Measurements from ENCODE around the gene NUP85. TPM values are rescaled to one million over a fixed set of nuclear protein-coding genes. Genes with fewer than 3 reads are reported as not detected.

The NUP85 gene
- total RNA-seq, 1 donor from 2014 or later: 44.3 TPM

- no peaks in the 10 kb centered on the region for H3K27me3 Mint-ChIP-seq (ENCODE audit: low read depth, unreplicated experiment)
- H3K79me2 ChIP-seq (ENCODE audit: insufficient read depth, low read length): peaks cover 26% of the 10 kb centered on the region
- H3K9me3 ChIP-seq (ENCODE audit: insufficient read depth, low read depth, low read length): no peaks in the 10 kb centered on the region
- peaks cover 18% of the 10 kb centered on the region for H3K4me1 ChIP-seq (ENCODE audit: insufficient read depth, low read length)
- H4K20me1 ChIP-seq (ENCODE audit: insufficient read depth, low read length): peaks cover 18% of the 10 kb centered on the region
- no peaks in the 10 kb centered on the region for H3K9me3 Mint-ChIP-seq (ENCODE audit: unreplicated experiment)
- H3K27me3 ChIP-seq (ENCODE audit: insufficient read depth, low read length): no peaks in the 10 kb centered on the region
- H2AFZ ChIP-seq (ENCODE audit: low read depth, low read length): no peak overlapping the region
- FAIRE-seq (no peak), DNase-seq (ENCODE audit: low read depth) (no peak)
- H3K4me1 Mint-ChIP-seq (ENCODE audit: low read depth, unreplicated experiment): peaks cover 10% of the 10 kb centered on the region
- no peak overlapping the region for H3K9ac ChIP-seq (ENCODE audit: low read length)
- H3K4me3 ChIP-seq (ENCODE audit: insufficient read depth, low read depth, low read length): no peak overlapping the region
- H3K27ac Mint-ChIP-seq (ENCODE audit: unreplicated experiment): no peak overlapping the region
- peak overlapping the region; percentile 27 for H3K4me3 Mint-ChIP-seq (ENCODE audit: unreplicated experiment)
- TF ChIP-seq CTCF (IDR thresholded peaks at IDR 0.05; ENCODE audit: insufficient read depth, low read depth, low read length) (no peak), EZH2 (IDR thresholded peaks at IDR 0.05; ENCODE audit: insufficient read depth, low read length) (no peak)
- H3K27ac ChIP-seq (ENCODE audit: low read depth, low read length): no peak overlapping the region
- no peak overlapping the region for H3K4me2 ChIP-seq (ENCODE audit: low read length)
- H3K36me3 Mint-ChIP-seq (ENCODE audit: low read depth, unreplicated experiment): peaks cover 3% of the 10 kb centered on the region
- peaks cover 23% of the 10 kb centered on the region for H3K36me3 ChIP-seq (ENCODE audit: insufficient read depth, low read length)
Measured at GRCh38 chr17:75266316-75267152, 61.1 kb downstream of the NUP85 start.

- Histone ChIP-seq H3K9ac (ENCODE audit: low read length) (no peak overlapping the region), H3K27ac (ENCODE audit: low read depth, low read length) (no peak overlapping the region), H4K20me1 (ENCODE audit: insufficient read depth, low read length) (peaks cover 18% of the 10 kb centered on the region), H3K4me2 (ENCODE audit: low read length) (no peak overlapping the region), H3K4me3 (ENCODE audit: insufficient read depth, low read depth, low read length) (no peak overlapping the region), H3K27me3 (ENCODE audit: insufficient read depth, low read length) (no peaks in the 10 kb centered on the region), H3K36me3 (ENCODE audit: insufficient read depth, low read length) (peaks cover 23% of the 10 kb centered on the region), H2AFZ (ENCODE audit: low read depth, low read length) (no peak overlapping the region), H3K4me1 (ENCODE audit: insufficient read depth, low read length) (peaks cover 22% of the 10 kb centered on the region), H3K79me2 (ENCODE audit: insufficient read depth, low read length) (peaks cover 21% of the 10 kb centered on the region), H3K9me3 (ENCODE audit: insufficient read depth, low read depth, low read length) (no peaks in the 10 kb centered on the region)
- no peak for DNase-seq (ENCODE audit: low read depth)
- peaks cover 12% of the 10 kb centered on the region for H3K4me1 Mint-ChIP-seq (ENCODE audit: low read depth, unreplicated experiment)
- H3K36me3 Mint-ChIP-seq (ENCODE audit: low read depth, unreplicated experiment): peaks cover 5% of the 10 kb centered on the region
- no peak overlapping the region for H3K27ac Mint-ChIP-seq (ENCODE audit: unreplicated experiment)
- no peaks in the 10 kb centered on the region for H3K9me3 Mint-ChIP-seq (ENCODE audit: unreplicated experiment)
- no peak overlapping the region for H3K4me3 Mint-ChIP-seq (ENCODE audit: unreplicated experiment)
- TF ChIP-seq EZH2 (IDR thresholded peaks at IDR 0.05; ENCODE audit: insufficient read depth, low read length) (no peak), CTCF (IDR thresholded peaks at IDR 0.05; ENCODE audit: insufficient read depth, low read depth, low read length) (no peak)
- H3K27me3 Mint-ChIP-seq (ENCODE audit: low read depth, unreplicated experiment): no peaks in the 10 kb centered on the region
- FAIRE-seq: no peak
Measured at GRCh38 chr17:75267153-75267410, 61.6 kb downstream of the NUP85 start.
